H9 (cell line): ENCODE measurements around the gene YIPF2. TPM values are rescaled to one million over a fixed set of nuclear protein-coding genes. Genes with fewer than 3 reads are reported as not detected.

Experiments used
- DNase-seq: peaks from one replicate; pipeline ENCODE4 v3.0.0-alpha.2; 2017
- H2AFZ ChIP-seq: one replicate; pipeline ENCODE4 v1.6.1; 2013; ENCODE audit warnings: mild to moderate bottlenecking, low read length, control low read depth, moderate library complexity
- H2AK5ac ChIP-seq: 2 replicates; pipeline ENCODE4 v1.6.1; 2013; ENCODE audit warnings: low read length, control low read depth, mixed read lengths; ENCODE audit not compliant: insufficient read length
- H2BK120ac ChIP-seq: one replicate; pipeline ENCODE4 v1.6.1; 2013; ENCODE audit warnings: low read depth, mild to moderate bottlenecking, low read length, control low read depth, inconsistent platforms; ENCODE audit not compliant: poor library complexity, severe bottlenecking
- H2BK12ac ChIP-seq: 2 replicates; pipeline ENCODE4 v1.6.1; 2013; ENCODE audit warnings: low read length, control low read depth, mixed read lengths, low read depth; ENCODE audit not compliant: insufficient read length
- H2BK15ac ChIP-seq: 2 replicates; pipeline ENCODE4 v1.6.1; 2013; ENCODE audit warnings: low read depth, low read length, control low read depth
- H2BK20ac ChIP-seq: one replicate; pipeline ENCODE4 v1.6.1; 2013; ENCODE audit warnings: low read depth, mild to moderate bottlenecking, low read length, control low read depth, inconsistent platforms; ENCODE audit not compliant: poor library complexity, severe bottlenecking
- H2BK5ac ChIP-seq: 2 replicates; pipeline ENCODE4 v1.6.1; 2013; ENCODE audit warnings: low read length, control low read depth, mixed read lengths; ENCODE audit not compliant: insufficient read length
- H3K14ac ChIP-seq: 2 replicates; pipeline ENCODE4 v1.6.1; 2013; ENCODE audit warnings: low read length, control low read depth; ENCODE audit not compliant: insufficient read depth
- H3K18ac ChIP-seq: 2 replicates; pipeline ENCODE4 v1.6.1; 2013; ENCODE audit warnings: low read depth, mild to moderate bottlenecking, mixed read lengths, low read length, control low read depth; ENCODE audit not compliant: insufficient read length
- H3K23ac ChIP-seq: 2 replicates; pipeline ENCODE4 v1.6.1; 2013; ENCODE audit warnings: low read length, control low read depth, mixed read lengths, low read depth; ENCODE audit not compliant: insufficient read length
- H3K23me2 ChIP-seq: 2 replicates; pipeline ENCODE4 v1.6.1; 2013; ENCODE audit warnings: low read depth, mild to moderate bottlenecking, mixed read lengths, low read length, control low read depth; ENCODE audit not compliant: insufficient read length, poor library complexity, severe bottlenecking
- H3K27ac ChIP-seq: 2 replicates; pipeline ENCODE4 v1.5.1; 2013; ENCODE audit warnings: low read length, control low read depth, mixed read lengths, low read depth; ENCODE audit not compliant: insufficient read length
- H3K27me3 ChIP-seq: 2 replicates; pipeline ENCODE4 v1.6.1; 2013; ENCODE audit warnings: low read length, control low read depth, inconsistent platforms; ENCODE audit not compliant: insufficient read depth
- H3K4ac ChIP-seq: 2 replicates; pipeline ENCODE4 v1.6.1; 2013; ENCODE audit warnings: low read depth, mild to moderate bottlenecking, control low read depth, inconsistent platforms, low read length, moderate library complexity
- H3K4me1 ChIP-seq: 2 replicates; pipeline ENCODE4 v1.6.1; 2013; ENCODE audit warnings: low read length, control low read depth, inconsistent platforms; ENCODE audit not compliant: insufficient read depth
- H3K4me2 ChIP-seq: 2 replicates; pipeline ENCODE4 v1.6.1; 2013; ENCODE audit warnings: low read length, control low read depth, mixed read lengths; ENCODE audit not compliant: insufficient read length, insufficient read depth
- H3K56ac ChIP-seq: 2 replicates; pipeline ENCODE4 v1.6.1; 2013; ENCODE audit warnings: low read depth, mild to moderate bottlenecking, mixed read lengths, low read length, control low read depth; ENCODE audit not compliant: insufficient read length
- H3K79me1 ChIP-seq: 2 replicates; pipeline ENCODE4 v1.6.1; 2013; ENCODE audit warnings: low read depth, mild to moderate bottlenecking, moderate library complexity, low read length, control low read depth, inconsistent platforms; ENCODE audit not compliant: insufficient read depth, poor library complexity, severe bottlenecking
- H3K79me2 ChIP-seq: 2 replicates; pipeline ENCODE4 v1.6.1; 2013; ENCODE audit warnings: low read length, control low read depth, inconsistent platforms; ENCODE audit not compliant: insufficient read depth
- H3K9ac ChIP-seq: 2 replicates; pipeline ENCODE4 v1.6.1; 2013; ENCODE audit warnings: low read length, control low read depth, mixed read lengths; ENCODE audit not compliant: insufficient read length; ENCODE audit errors: extremely low read depth
- H3K9me3 ChIP-seq: one replicate; pipeline ENCODE4 v1.6.1; 2013; ENCODE audit warnings: low read depth, low read length, inconsistent platforms; ENCODE audit not compliant: control insufficient read depth
- H3T11ph ChIP-seq: one replicate; pipeline ENCODE4 v1.6.1; 2013; ENCODE audit warnings: mild to moderate bottlenecking, low read length, control low read depth, inconsistent platforms
- H4K20me1 ChIP-seq: one replicate; pipeline ENCODE4 v1.6.1; 2013; ENCODE audit not compliant: control insufficient read depth, insufficient read length, insufficient read depth
- H4K5ac ChIP-seq: 2 replicates; pipeline ENCODE4 v1.6.1; 2013; ENCODE audit warnings: low read depth, mild to moderate bottlenecking, mixed read lengths, low read length, control low read depth; ENCODE audit not compliant: insufficient read length
- H4K8ac ChIP-seq: replicated peaks from 2 replicates; pipeline ENCODE4 v1.6.1; 2013; ENCODE audit warnings: low read length, control low read depth, mixed read lengths, low read depth; ENCODE audit not compliant: insufficient read length
- H4K91ac ChIP-seq: 2 replicates; pipeline ENCODE4 v1.6.1; 2013; ENCODE audit warnings: low read depth, mild to moderate bottlenecking, moderate library complexity, mixed read lengths, low read length, control low read depth; ENCODE audit not compliant: insufficient read length
- H3K27ac Mint-ChIP-seq, 3 experiments: 2 replicates in 2 of 3; 3 replicates in 1 of 3; pipeline ENCODE4 v1.8.0; 2020 to 2021; ENCODE audit warnings: mixed read lengths in 3 of 3, mild to moderate bottlenecking in 1 of 3, moderate library complexity in 1 of 3
- H3K27me3 Mint-ChIP-seq: 2 replicates; pipeline ENCODE4 v1.8.0; 2021; ENCODE audit warnings: low read depth, mild to moderate bottlenecking, moderate library complexity, mixed read lengths
- H3K36me3 Mint-ChIP-seq, 3 experiments: 2 replicates in 2 of 3; 3 replicates in 1 of 3; pipeline ENCODE4 v1.8.0; 2020 to 2021; ENCODE audit warnings: low read depth in 3 of 3, mixed read lengths in 3 of 3; ENCODE audit not compliant: insufficient read depth in 1 of 3
- H3K4me1 Mint-ChIP-seq, 2 experiments: 2 replicates each; pipeline ENCODE4 v1.8.0; 2020; ENCODE audit warnings: mixed read lengths in 2 of 2
- H3K4me3 Mint-ChIP-seq, 2 experiments: 2 replicates in 1 of 2; 3 replicates in 1 of 2; pipeline ENCODE4 v1.8.0; 2020 to 2021; ENCODE audit warnings: mild to moderate bottlenecking in 2 of 2, mixed read lengths in 2 of 2, moderate library complexity in 1 of 2
- H3K9me3 Mint-ChIP-seq, 2 experiments: 2 replicates in 1 of 2; 3 replicates in 1 of 2; pipeline ENCODE4 v1.8.0; 2020; ENCODE audit warnings: mild to moderate bottlenecking in 2 of 2, mixed read lengths in 2 of 2, moderate library complexity in 1 of 2
- CTCF ChIP-seq: fragments of 200-600 bp; sonication (generic); conservative IDR thresholded peaks from 3 replicates; pipeline ENCODE4 v1.8.0; 2021; ENCODE audit warnings: antibody characterized with exemption, mild to moderate bottlenecking
- WGBS: extraction: QIAGEN DNeasy Blood & Tissue Kit; methylation state at CpG from one replicate; pipeline ENCODE4 v1.1.7; 2013; ENCODE audit warnings: missing lambda C conversion rate, low lambda C conversion rate, mixed read lengths; ENCODE audit not compliant: insufficient read length; ENCODE audit errors: extremely low coverage; 5-methylcytosine and 5-hydroxymethylcytosine counted together
- total RNA-seq: library from RNA; stranded (reverse); gene quantifications from 2 replicates; pipeline ENCODE4 v1.2.1, GENCODE V29; 2021

Gene YIPF2
- total RNA-seq, 1 experiment from 2014 or later = 58.2 TPM

- no peaks in the 10 kb centered on the region for H3K27me3 ChIP-seq
- H4K8ac ChIP-seq = no peak overlapping the region
- H3T11ph ChIP-seq = no peak overlapping the region
- H4K20me1 ChIP-seq = no peaks in the 10 kb centered on the region
- Mint-ChIP-seq H3K27me3 (no peaks in the 10 kb centered on the region), H3K4me1 (no peaks in the 10 kb centered on the region), H3K9me3 (no peaks in the 10 kb centered on the region), H3K27ac (no peak overlapping the region; a peak in 2 of 7 replicates), H3K4me3 (no peak overlapping the region), H3K36me3 (peaks cover 9 to 63% (median 50%) of the 10 kb centered on the region in 3 experiments; a peak in 6 of 7 replicates)
- no peaks in the 10 kb centered on the region for H3K4me1 ChIP-seq
- peak; percentile 13 for DNase-seq
- no peaks in the 10 kb centered on the region for H3K23me2 ChIP-seq
- no peak overlapping the region for H2BK5ac ChIP-seq
- no peaks in the 10 kb centered on the region for H3K9me3 ChIP-seq
- H4K91ac ChIP-seq = no peak overlapping the region
- no peak overlapping the region for H2AFZ ChIP-seq
- H3K4me2 ChIP-seq = no peak overlapping the region
- H2AK5ac ChIP-seq = no peak overlapping the region
- WGBS = no CpG with 5 or more reads among the region's 11 CpGs
- H3K56ac ChIP-seq = no peak overlapping the region
- no peak overlapping the region for H2BK20ac ChIP-seq
- H3K27ac ChIP-seq = no peak overlapping the region
- no peaks in the 10 kb centered on the region for H3K79me2 ChIP-seq
- H3K18ac ChIP-seq = no peak overlapping the region
- H3K23ac ChIP-seq = no peak overlapping the region
- H3K9ac ChIP-seq = no peak overlapping the region
- H3K4ac ChIP-seq = no peak overlapping the region
- no peak overlapping the region for H2BK15ac ChIP-seq
- no peak overlapping the region for H3K14ac ChIP-seq
- H2BK12ac ChIP-seq = no peak overlapping the region
- H3K79me1 ChIP-seq = no peaks in the 10 kb centered on the region
- TF ChIP-seq CTCF = no peak
- no peak overlapping the region for H4K5ac ChIP-seq
- H2BK120ac ChIP-seq = no peak overlapping the region
These were observed 10.1 kb downstream of the YIPF2 start for GRCh38 chr19:10918359-10918758.
